Measurements from ENCODE around the gene UIMC1. TPM values are rescaled to one million over a fixed set of nuclear protein-coding genes. Genes with fewer than 3 reads are reported as not detected.

UIMC1 gene
- total RNA-seq, 4 donors from 2014 or later, result 10.4 to 24.3 (median 20.2) TPM

DNA sequence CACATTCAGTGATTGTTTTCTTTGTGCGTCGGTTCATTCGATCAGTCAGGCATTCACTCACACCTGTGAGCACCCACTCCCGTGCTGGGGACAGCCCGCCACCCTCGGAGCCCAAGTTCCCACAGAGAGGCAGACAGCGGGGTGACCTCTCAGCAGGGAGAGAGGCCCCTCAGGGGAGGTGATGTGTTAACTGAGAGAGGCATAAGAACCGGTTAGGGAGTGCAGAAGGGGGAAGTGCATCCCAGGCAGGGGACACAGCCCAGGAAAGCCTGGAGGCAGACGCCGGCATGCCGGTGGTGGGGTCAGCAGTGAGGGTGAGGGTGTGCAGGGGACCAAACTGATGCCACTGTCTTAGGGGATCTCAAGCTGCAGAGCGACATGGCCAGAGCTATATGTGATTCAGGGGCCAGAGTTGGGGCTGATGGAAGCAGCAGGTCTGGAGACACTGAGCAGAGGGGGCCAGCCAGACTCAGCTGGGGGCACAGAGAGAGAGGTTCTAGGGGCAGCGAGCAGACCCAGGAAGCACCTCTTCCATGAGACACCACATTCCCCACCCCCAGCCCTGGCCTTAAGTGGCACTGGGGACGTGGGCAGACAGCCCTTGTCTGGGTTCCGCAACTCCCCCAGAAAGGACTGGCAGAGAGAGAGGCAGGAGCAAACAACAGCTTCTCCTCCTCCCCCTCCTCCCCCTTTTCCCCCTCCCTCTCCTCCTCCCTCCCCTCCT is 143.4 kb downstream of the UIMC1 start:
- peaks cover 8 to 42% (median 34%) of the 10 kb centered on the region in 3 donors for H3K27me3 ChIP-seq

DNA sequence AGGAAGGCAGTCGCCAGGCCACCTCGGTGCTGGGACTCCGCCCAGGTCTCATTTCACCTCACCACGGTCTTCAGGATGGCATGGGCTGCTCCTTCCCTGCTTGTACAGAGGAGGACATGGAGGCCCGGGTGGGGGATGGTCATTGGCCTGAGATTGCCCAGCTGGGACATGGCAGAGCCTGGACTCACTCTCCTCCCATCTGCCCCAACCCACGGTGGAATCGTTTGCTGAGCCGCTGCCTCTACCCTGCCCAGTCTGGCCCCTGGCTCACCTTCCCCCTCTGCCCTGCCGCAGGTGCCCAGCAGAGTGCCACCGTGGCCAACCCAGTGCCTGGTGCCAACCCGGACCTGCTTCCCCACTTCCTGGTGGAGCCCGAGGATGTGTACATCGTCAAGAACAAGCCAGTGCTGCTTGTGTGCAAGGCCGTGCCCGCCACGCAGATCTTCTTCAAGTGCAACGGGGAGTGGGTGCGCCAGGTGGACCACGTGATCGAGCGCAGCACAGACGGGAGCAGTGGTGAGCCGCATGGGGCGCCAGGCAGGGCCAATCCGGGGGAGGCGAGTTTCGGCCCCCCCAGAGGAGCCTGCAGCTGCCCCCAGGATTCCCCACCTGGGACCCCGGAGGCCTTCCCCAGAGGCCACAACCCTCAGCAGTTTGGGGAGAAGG is 144.1 kb downstream of the UIMC1 start:
- intact Hi-C loops (cut with DNase I; ENCODE audit: low total_unique reads) (no loop called here), in situ Hi-C loops (cut with MboI; ENCODE audit: low sequenced_read_pairs in 4 of 4) (no loop called here)
- H3K36me3 ChIP-seq, result no peaks in the 10 kb centered on the region
- ATAC-seq, result no peak
- H3K9me3 ChIP-seq, result no peaks in the 10 kb centered on the region
- H3K27me3 ChIP-seq, result peaks cover 8 to 42% (median 32%) of the 10 kb centered on the region in 3 donors
- no peak for DNase-seq
- no peak overlapping the region for H3K4me3 ChIP-seq
- no peak overlapping the region for H3K27ac ChIP-seq
- TF ChIP-seq, protein P1, sequence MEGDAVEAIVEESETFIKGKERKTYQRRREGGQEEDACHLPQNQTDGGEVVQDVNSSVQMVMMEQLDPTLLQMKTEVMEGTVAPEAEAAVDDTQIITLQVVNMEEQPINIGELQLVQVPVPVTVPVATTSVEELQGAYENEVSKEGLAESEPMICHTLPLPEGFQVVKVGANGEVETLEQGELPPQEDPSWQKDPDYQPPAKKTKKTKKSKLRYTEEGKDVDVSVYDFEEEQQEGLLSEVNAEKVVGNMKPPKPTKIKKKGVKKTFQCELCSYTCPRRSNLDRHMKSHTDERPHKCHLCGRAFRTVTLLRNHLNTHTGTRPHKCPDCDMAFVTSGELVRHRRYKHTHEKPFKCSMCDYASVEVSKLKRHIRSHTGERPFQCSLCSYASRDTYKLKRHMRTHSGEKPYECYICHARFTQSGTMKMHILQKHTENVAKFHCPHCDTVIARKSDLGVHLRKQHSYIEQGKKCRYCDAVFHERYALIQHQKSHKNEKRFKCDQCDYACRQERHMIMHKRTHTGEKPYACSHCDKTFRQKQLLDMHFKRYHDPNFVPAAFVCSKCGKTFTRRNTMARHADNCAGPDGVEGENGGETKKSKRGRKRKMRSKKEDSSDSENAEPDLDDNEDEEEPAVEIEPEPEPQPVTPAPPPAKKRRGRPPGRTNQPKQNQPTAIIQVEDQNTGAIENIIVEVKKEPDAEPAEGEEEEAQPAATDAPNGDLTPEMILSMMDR (IDR thresholded peaks at IDR 0.05 in 4 of 5, conservative IDR thresholded peaks at IDR 0.05 in 1 of 5), result no peak
- no peak for TF ChIP-seq POLR2A (IDR thresholded peaks at IDR 0.05)
- no peaks in the 10 kb centered on the region for H3K4me1 ChIP-seq

More for the DNA sequence above, 143.4 kb downstream of the UIMC1 start:
- no peaks in the 10 kb centered on the region for H3K9me3 ChIP-seq
- H3K36me3 ChIP-seq, result no peaks in the 10 kb centered on the region
- no peak for DNase-seq
- no peak overlapping the region for H3K27ac ChIP-seq
- in situ Hi-C loops (cut with MboI; ENCODE audit: low sequenced_read_pairs in 4 of 4) (no loop called here), intact Hi-C loops (cut with DNase I; ENCODE audit: low total_unique reads) (no loop called here)
- no peak for ATAC-seq
- H3K4me1 ChIP-seq, result no peaks in the 10 kb centered on the region
- H3K4me3 ChIP-seq, result no peak overlapping the region
- TF ChIP-seq, protein P1 (IDR thresholded peaks at IDR 0.05 in 4 of 5, conservative IDR thresholded peaks at IDR 0.05 in 1 of 5), result no peak
- TF ChIP-seq POLR2A (IDR thresholded peaks at IDR 0.05), result no peak

DNA sequence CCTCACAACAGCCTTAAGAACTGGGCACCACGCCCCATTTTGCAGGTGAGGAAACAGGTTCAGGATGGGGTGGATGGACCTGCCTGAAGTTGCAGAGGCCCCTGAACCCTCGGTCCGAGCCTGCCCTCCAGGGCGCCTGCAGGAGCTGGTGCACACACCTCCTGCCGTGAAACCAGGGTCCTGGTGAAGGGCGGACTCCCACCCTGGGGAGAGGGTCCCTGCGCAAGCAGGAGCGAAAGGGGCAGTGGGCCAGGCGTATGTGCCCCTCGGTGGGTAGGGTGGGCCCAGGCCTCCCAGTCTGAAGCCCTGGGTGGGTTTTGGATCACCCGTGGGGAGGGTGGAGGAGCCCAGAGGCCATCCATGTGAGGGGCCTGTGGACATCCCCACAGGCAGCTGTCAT is 145.3 kb downstream of the UIMC1 start:
- H3K9me3 ChIP-seq, result no peaks in the 10 kb centered on the region
- H3K27ac ChIP-seq, result no peak overlapping the region
- no peak for TF ChIP-seq POLR2A (IDR thresholded peaks at IDR 0.05)
- TF ChIP-seq, protein P1 (IDR thresholded peaks at IDR 0.05 in 4 of 5, conservative IDR thresholded peaks at IDR 0.05 in 1 of 5), result no peak
- H3K4me1 ChIP-seq, result no peaks in the 10 kb centered on the region
- DNase-seq (no peak), ATAC-seq (no peak)
- H3K36me3 ChIP-seq, result no peaks in the 10 kb centered on the region
- H3K27me3 ChIP-seq, result peaks cover 2 to 32% (median 21%) of the 10 kb centered on the region in 3 donors
- in situ Hi-C loops (cut with MboI; ENCODE audit: low sequenced_read_pairs in 4 of 4) (no loop called here), intact Hi-C loops (cut with DNase I; ENCODE audit: low total_unique reads) (no loop called here)
- H3K4me3 ChIP-seq, result no peak overlapping the region

DNA sequence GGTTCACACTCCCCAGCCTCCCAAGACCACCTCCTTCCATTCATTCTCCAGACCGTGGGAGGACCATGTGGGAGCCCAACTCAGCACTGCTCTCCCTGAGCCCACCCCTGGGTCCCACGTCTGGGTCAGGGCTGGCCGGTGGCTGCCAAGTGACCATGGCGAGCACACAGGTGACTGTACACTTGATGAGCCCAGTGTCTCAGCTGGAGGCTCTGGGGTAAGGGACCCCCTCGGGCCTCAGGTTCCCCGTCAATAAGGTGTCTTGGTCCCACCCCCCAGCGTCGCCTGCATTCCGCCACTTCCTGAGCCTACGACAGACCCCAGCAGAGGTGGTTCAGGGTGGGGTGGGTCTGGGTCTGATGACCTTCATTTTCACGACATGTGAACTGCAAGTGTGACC is 146.2 kb downstream of the UIMC1 start:
- H3K36me3 ChIP-seq, result no peaks in the 10 kb centered on the region
- DNase-seq (no peak), ATAC-seq (no peak)
- no peak overlapping the region for H3K27ac ChIP-seq
- intact Hi-C loops (cut with DNase I; ENCODE audit: low total_unique reads), result no loop called here
- no peaks in the 10 kb centered on the region for H3K9me3 ChIP-seq
- H3K4me3 ChIP-seq, result no peak overlapping the region
- H3K4me1 ChIP-seq, result no peaks in the 10 kb centered on the region
- H3K27me3 ChIP-seq, result peaks cover 2 to 23% (median 12%) of the 10 kb centered on the region in 3 donors
- TF ChIP-seq, protein P1 (IDR thresholded peaks at IDR 0.05 in 4 of 5, conservative IDR thresholded peaks at IDR 0.05 in 1 of 5), result no peak
- TF ChIP-seq POLR2A (IDR thresholded peaks at IDR 0.05), result no peak
- in situ Hi-C loops (cut with MboI; ENCODE audit: low sequenced_read_pairs in 4 of 4), result no loop called here

All from gastrocnemius medialis (tissue), 4 donors.